H4 (cell line): Measurements from ENCODE around the gene CFAP46. TPM values are rescaled to one million over a fixed set of nuclear protein-coding genes. Genes with fewer than 3 reads are reported as not detected.
"Not testable (repeated sequence)": the region's sequence is repeated elsewhere in the genome, so short reads cannot be mapped to it uniquely, and the experiment has no call there.

ENCODE experiments used
- DNase-seq: peaks from one replicate; pipeline ENCODE4 v3.0.0-alpha.2; 2015; ENCODE audit warnings: low spot score
- total RNA-seq: library from RNA; depleted of rRNA; stranded (reverse); fragments of >200 nt; shearing (Covaris generic); gene quantifications from 2 replicates; pipeline ENCODE4 v1.2.3, GENCODE V29; 2014

CFAP46 gene
- total RNA-seq, 1 experiment from 2014 or later, result 4.8 TPM

- DNase-seq, result no peak
Observed at GRCh38 chr10:132945125-132945893, 2.9 kb upstream of the CFAP46 start.

DNA sequence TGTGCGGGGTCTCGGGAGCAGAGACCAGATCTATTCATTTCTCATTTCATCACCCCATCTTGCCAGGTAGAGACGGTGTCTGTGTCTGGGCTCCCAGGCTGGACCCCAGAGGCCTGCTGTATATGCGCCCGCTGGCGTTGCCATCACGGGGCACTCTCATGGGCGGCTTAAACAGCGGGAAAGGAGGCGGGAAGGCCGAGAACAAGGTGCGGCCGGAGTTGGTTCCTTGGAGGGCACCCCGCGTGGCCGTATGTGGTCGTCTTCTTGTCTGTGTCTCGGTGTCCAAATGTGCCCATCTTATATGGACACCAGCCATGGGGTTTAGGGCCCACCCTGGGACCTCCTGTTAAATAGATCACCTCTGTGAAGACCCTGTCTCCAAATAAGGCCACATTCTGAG is 2.1 kb upstream of the CFAP46 start:
- DNase-seq, result no peak

DNA sequence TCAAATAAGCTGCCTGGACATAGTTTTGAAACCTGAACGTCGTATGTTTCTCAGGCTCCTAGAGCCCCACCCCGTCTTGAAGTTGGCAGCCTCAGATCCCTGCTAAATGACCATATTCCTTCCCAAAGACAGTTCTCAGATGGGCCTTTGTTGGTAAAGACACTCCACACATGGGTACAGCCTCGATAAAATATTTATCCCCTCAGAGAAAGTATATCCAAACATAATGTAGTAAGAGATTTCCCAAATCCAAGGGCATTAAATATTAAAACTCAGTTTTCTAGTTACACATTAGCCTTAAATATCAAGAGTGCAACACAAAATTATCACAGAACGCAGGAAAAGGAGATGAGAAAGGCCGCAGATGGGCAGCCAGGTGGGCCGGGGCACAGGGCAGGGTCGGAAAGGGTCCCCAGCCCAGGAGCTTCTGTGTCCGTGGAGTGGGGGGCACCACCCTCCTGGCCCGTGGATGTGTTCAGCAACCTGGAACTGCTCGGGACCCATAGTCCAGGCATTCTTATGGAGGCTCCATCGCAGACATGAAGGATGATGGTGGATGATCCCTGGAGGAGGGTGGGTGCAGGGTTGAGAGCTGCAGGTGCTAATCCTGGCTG is 1.5 kb upstream of the CFAP46 start:
- DNase-seq, result no peak

DNA sequence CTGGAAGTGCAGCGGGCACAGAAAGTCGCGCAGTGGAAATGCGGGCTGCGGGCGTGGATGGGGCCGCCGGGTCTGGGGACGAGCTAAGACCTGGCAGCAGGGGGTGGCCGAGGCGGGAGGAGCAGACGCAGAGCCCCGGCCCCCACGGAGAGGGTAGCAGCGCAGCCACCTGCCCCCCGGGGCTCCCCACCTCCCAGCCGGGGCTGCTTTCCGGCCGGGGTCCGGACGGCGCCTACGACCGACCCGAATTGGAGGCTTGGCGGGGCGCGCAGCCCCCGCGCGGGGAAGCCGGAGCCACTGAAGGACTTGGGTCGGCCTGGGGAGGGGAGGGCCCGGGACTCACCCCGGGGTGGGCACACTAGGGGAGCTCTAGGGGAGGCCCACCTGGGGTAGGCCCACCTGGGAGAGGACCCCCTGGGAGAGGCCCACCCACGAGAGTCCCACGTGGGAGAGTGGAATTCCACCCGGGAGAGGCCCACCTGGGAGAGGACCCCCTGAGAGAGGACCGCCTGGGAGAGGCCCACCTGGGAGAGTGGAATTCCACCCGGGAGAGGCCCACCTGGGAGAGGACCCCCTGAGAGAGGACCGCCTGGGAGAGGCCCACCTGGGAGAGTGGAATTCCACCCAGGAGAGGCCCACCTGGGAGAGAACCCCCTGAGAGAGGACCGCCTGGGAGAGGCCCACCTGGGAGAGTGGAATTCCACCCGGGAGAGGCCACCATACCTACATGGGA is 854 bp upstream of the CFAP46 start:
- no peak for DNase-seq

DNA sequence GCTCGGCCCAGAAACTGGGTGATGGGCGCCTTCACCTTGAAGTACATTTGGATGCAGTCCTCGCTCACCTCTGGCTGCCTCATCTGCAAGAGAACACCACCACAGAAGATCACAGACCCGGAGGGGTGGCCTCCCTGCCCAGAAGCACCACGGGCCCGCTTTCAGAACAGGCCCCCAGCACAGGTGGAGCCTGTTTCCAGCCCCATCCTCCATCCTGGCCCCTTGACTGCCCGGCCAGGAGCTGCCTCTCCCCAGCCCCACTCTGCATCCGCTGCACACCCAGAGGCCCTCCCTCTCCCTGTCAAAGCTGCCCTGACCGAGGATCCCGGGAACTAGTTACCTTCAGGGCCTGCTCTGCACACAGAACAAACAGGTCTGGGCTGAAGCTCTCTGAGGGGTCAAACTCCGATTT is 724 bp downstream of the CFAP46 start:
- no peak for DNase-seq

DNA sequence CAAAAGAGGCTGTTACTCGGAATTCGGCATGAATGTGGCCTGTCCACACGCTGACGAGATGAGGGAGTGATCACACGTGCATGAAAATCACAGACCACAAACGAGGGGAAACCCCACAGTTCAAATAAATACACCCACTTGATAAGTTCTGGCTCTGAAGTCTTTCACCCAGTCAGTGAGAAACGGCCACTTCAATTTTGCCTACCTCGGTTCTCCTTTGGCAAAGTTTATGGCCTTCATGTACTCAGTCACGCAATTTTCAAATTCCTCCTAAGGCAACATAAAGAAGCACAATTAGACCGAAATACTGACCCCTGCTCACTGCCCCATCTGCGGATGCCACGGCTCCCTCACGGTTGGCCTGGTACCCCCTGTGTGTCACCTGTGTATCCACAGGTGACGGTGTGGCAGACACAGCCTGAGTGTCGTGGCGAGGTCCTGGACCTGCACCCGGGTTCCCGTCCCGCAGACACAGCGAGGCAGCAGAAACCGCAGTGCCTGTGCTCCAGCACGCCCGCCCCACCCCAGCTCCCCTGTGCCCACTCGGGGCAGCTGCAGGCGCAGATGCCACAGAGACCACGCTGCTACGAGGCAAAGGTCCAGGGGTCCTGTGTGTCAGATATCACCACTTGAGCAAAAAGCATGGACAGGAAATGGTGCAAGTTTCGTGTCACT is 1.4 kb downstream of the CFAP46 start:
- DNase-seq, result no peak

DNA sequence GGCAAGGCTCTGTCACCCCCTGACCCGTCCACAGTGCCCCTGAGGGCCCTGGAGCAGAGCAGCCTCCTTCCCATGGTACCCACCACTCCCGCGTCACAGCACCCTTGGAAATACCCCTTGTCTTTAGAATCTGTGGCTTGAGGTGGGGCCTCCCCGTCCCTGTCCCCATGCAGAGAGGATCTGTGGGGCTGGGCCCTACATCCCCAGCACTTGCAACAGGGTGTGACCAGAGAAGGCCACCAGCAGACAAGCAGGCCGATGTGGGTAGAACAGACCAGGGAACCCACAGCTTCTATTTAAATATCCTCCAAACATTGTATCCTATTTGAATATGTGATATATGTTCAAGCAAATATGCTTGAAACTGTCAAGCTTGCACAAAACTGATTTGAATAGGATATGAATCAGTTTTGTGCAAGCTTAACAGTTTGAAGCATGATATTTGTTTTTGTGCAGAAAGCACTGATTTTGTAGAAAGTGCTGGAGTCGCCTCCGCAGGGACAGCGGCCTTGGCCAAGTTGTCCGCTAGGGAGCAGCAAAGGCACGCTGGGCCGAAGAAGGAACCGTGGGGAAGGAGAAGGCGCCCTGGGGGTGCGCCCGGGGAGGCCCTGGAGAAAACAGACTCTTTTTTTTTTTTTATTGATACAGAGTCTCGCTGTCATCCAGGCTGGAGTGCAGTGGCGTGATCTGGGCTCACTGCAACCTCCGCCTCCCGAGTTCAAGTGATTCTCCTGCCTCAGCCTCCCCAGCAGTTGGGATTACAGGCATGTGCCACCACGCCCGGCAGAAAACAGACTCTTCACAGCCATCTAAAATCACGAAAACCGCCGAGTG is 2.2 kb downstream of the CFAP46 start:
- peak; percentile 21 for DNase-seq

- DNase-seq, result no peak
Observed at GRCh38 chr10:132939378-132939955, 2.9 kb downstream of the CFAP46 start.

GRCh38 chr10:132938472-132939339 is 3.7 kb downstream of the CFAP46 start:
- no peak for DNase-seq

DNA sequence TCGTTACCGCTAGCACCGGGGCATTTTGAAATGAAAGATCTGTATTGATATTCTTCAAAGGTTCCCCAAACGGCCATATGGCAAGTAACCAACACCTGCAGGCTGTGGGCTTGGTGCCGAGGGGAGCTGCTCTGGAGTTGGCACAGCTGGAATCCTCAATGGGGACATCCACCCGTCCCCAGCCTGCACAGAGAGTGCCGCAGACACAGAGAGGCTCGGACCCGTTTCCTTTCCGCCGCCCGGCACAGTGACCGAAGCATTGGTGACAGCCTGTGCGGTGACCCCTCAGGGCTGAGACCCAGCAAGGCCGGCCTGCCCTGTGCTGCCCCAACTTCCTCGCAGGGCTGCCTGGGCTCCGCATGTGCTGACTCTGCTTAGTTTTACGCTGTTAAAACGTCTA is 4.5 kb downstream of the CFAP46 start:
- no peak for DNase-seq

- no peak for DNase-seq
Observed at GRCh38 chr10:132934953-132935352, 7.4 kb downstream of the CFAP46 start.

- DNase-seq, result no peak
Observed at GRCh38 chr10:132933308-132934042, 8.9 kb downstream of the CFAP46 start.

DNA sequence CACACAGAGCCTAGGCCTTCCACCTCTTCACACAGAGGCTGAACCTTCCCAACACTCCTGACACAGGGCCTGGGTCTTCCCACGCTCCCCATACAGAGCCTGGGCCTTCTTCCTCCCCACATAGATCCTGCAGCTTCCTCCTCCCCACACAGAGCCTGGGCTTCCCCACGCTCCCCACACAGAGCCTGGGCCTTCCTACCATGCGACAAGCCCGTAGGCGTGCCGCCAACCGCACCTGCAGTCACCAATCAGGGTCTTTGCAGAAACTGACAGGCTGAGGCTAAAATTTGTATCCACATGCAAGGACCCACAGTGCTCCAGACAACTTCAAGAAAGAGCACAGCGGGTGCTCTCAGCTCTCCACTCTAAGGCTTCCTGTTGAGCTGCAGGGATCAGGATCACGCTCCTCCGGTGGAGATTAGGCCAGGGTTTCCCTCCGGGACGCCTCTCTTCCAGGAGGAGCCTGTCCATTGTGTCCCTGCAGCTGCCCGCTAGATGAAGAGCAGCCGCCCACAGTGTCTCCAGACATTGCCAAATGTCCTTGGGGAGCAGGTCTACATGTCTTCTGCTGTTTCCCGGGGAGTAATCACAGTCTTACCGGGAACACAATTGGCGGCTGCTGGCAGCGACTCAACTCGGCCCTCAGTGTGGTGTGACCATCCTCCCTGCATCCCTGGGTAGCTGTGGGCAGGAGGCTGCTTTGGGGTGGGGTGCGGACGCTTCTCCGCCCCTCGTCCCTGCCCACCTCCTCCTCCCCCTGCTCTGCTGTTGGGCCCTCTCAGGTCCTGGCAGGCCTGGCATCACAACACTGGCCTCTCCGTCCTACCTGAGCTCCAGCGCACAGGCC is 9.7 kb downstream of the CFAP46 start:
- DNase-seq, result no peak

GRCh38 chr10:132931258-132932250 is 10.8 kb downstream of the CFAP46 start:
- DNase-seq, result not testable (repeated sequence)

DNA sequence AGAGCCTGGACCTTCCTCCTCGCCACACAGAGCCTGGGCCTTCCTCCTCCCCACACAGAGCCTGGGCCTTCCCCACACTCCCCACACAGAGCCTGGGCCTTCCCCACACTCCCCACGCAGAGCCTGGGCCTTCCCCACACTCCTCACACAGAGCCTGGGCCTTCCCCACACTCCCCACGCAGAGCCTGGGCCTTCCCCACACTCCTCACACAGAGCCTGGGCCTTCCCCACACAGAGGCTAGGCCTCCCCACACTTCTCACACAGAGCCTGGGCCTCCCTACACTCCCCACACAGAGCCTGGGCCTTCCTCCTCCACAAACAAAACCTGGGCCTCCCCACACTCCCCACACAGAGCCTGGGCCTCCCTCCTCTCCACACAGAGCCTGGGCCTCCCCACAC is 11.7 kb downstream of the CFAP46 start:
- not testable (repeated sequence) for DNase-seq

DNA sequence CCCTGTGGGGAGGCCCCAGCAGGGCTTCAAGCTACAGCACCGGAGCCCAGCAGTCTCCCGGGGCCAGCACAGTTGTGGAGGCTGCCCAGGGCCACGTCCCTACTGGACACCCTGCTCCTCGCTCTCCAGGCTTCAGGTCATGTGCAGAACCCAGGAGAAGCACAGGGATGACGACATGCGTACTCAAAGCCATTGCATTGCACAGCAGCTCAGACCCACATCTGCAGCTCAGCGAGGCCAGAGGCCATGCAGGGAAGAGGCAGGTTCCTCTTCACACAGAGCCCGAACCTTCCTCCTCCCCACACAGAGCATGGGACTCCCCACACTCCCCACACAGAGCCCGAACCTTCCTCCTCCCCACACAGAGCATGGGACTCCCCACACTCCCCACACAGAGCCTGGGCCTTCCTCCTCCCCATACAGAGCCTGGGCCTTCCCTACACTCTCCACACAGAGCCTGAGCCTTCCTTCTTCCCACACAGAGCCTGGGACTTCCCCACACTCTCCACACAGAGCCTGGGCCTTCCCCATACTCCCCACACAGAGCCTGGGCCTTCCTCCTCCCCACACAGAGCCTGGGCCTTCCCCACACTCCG is 12.3 kb downstream of the CFAP46 start:
- no peak for DNase-seq

DNA sequence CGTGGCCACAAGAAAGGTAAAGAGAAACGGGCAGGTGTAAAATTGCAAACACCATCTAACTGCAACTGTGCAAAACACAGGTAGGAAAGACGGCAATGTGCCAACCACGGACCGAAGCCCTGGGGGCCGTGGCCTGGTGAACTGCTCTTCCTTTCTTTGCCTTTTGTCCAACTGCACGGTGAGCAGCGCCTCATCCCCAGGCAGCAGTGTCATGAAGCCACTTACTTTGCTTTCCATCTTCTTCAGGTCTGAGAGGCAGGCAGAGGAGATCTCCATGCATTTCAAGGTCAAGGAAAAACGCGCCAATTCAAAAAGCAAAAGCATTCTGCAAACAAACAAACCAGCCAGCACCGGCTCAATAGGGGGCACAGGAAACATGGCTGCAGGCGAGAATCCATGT is 12.9 kb downstream of the CFAP46 start:
- DNase-seq, result no peak
